HCT116 (cell line): Measurements from ENCODE around the gene ELFN2. TPM values are rescaled to one million over a fixed set of nuclear protein-coding genes. Genes with fewer than 3 reads are reported as not detected.

ENCODE experiments used
- ATAC-seq: fragments of 200-7000 bp; cut with Tn5 transposase; 2 replicates; pipeline ENCODE4 v1.9.1; 2020; ENCODE audit warnings: mild to moderate bottlenecking, moderate library complexity
- BruUV-seq: library from RNA; stranded (reverse); fragments of 400-500 nt; replicated peaks from 2 replicates; lab custom pipeline; 2021; lab: Mats Ljungman, UMichigan
- CTCF ChIA-PET: fragments of 300-600 bp; sonication (Branson Sonifier 250); formaldehyde crosslinking; loops from one replicate; lab custom pipeline; 2021; ENCODE audit warnings: antibody characterized with exemption; lab: Charles Lee
- POLR2A ChIA-PET: fragments of 300-600, 350-600 bp; sonication (Branson Sonifier 250); formaldehyde crosslinking; loops from one replicate; lab custom pipeline; 2021; ENCODE audit warnings: antibody characterized with exemption; lab: Charles Lee
- RAD21 ChIA-PET, 2 experiments: fragments of 300-600 bp; sonication (Branson Sonifier 250); formaldehyde crosslinking; loops; one replicate each; lab custom pipeline; 2023; ENCODE audit warnings: low total read pairs in 2 of 2; ENCODE audit not compliant: uncharacterized antibody in 2 of 2, unreplicated experiment in 2 of 2, low non-redundant PET in 1 of 2; lab: Charles Lee
- DNase-seq: peaks from one replicate; pipeline ENCODE4 v3.0.0-alpha.2; 2010; ENCODE audit warnings: low read depth, low spot score
- H2AFZ ChIP-seq: fragments of 200-600 bp; shearing (Covaris generic), sonication (generic); 2 replicates; pipeline ENCODE4 v1.6.1; 2017; ENCODE audit warnings: low read depth, mixed run types, mixed read lengths, antibody characterized with exemption, low read length; ENCODE audit not compliant: poor library complexity, severe bottlenecking
- H3K27ac ChIP-seq: 2 replicates; pipeline ENCODE4 v1.5.1; 2012; ENCODE audit warnings: low read depth, low read length
- H3K27me3 ChIP-seq: fragments of 200-600 bp; sonication (generic); 2 replicates; pipeline ENCODE4 v1.6.1; 2016; ENCODE audit warnings: mixed run types, low read length, mixed read lengths; ENCODE audit not compliant: insufficient read depth
- H3K36me3 ChIP-seq, 2 experiments: fragments of 200-500 bp in 1 of 2; fragments of 200-600 bp in 1 of 2; sonication (Bioruptor generic) in 1 of 2; sonication (generic) in 1 of 2; 2 replicates each; pipeline versions ENCODE4 v1.5.1 to v1.6.1; 2014 to 2016; ENCODE audit warnings: low read length in 2 of 2, inconsistent platforms in 1 of 2, mixed read lengths in 1 of 2, mixed run types in 1 of 2; ENCODE audit not compliant: insufficient read depth in 2 of 2, control insufficient read depth in 1 of 2
- H3K4me1 ChIP-seq, 2 experiments: fragments of 200-600 bp in 1 of 2; sonication (generic) in 1 of 2; 2 replicates each; pipeline versions ENCODE4 v1.5.1 to v1.6.1; 2012 to 2017; ENCODE audit warnings: low read length in 2 of 2, inconsistent platforms in 1 of 2, mild to moderate bottlenecking in 1 of 2, mixed read lengths in 1 of 2, mixed run types in 1 of 2, moderate library complexity in 1 of 2; ENCODE audit not compliant: insufficient read depth in 2 of 2, control insufficient read depth in 1 of 2
- H3K4me2 ChIP-seq: fragments of 200-600 bp; sonication (generic); 2 replicates; pipeline ENCODE4 v1.6.1; 2017; ENCODE audit warnings: mixed run types, low read length, mixed read lengths
- H3K4me3 ChIP-seq, 2 experiments: fragments of 200-600 bp in 1 of 2; sonication (generic) in 1 of 2; replicated peaks in 1 of 2; 2 replicates each; pipeline ENCODE4 v1.5.1; 2011 to 2016; ENCODE audit warnings: low read length in 2 of 2, control low read depth in 1 of 2, low read depth in 1 of 2, mild to moderate bottlenecking in 1 of 2, mixed read lengths in 1 of 2, mixed run types in 1 of 2
- H3K79me2 ChIP-seq: fragments of 200-600 bp; sonication (generic); 2 replicates; pipeline ENCODE4 v1.6.1; 2017; ENCODE audit warnings: mild to moderate bottlenecking, mixed run types, low read length, moderate library complexity, mixed read lengths; ENCODE audit not compliant: insufficient read depth
- H3K9ac ChIP-seq: fragments of 200-600 bp; sonication (generic); 2 replicates; pipeline ENCODE4 v1.6.1; 2016; ENCODE audit warnings: low read length, mixed read lengths
- H3K9me2 ChIP-seq: fragments of 200-600 bp; sonication (generic), shearing (Covaris generic); 2 replicates; pipeline ENCODE4 v1.6.1; 2017; ENCODE audit warnings: mixed run types, mild to moderate bottlenecking, moderate library complexity; ENCODE audit not compliant: insufficient read depth
- H3K9me3 ChIP-seq, 2 experiments: fragments of 200-500 bp in 1 of 2; fragments of 200-600 bp in 1 of 2; sonication (Bioruptor generic) in 1 of 2; sonication (generic) in 1 of 2; 2 replicates each; pipeline ENCODE4 v1.6.1; 2014 to 2017; ENCODE audit warnings: low read length in 2 of 2, mixed read lengths in 2 of 2, inconsistent platforms in 1 of 2, low read depth in 1 of 2, mild to moderate bottlenecking in 1 of 2, mixed run types in 1 of 2, moderate library complexity in 1 of 2; ENCODE audit not compliant: control insufficient read depth in 1 of 2, insufficient read depth in 1 of 2
- H4K20me1 ChIP-seq: fragments of 200-600 bp; sonication (generic), shearing (Covaris generic); 2 replicates; pipeline ENCODE4 v1.6.1; 2017; ENCODE audit warnings: mixed run types, mild to moderate bottlenecking, moderate library complexity; ENCODE audit not compliant: insufficient read depth
- EGR1 ChIP-seq: IDR thresholded peaks from 2 replicates; pipeline ENCODE4 v1.6.1; 2012; ENCODE audit warnings: low read depth
- EZH2 ChIP-seq: fragments of 200-600 bp; sonication (generic); IDR thresholded peaks from 2 replicates; pipeline ENCODE4 v1.6.1; 2017; ENCODE audit warnings: antibody characterized with exemption, mixed run types
- EZH2phosphoT487 ChIP-seq: fragments of 200-600 bp; IDR thresholded peaks from 2 replicates; pipeline ENCODE4 v1.6.1; 2018; ENCODE audit warnings: antibody characterized with exemption, borderline replicate concordance
- JUND ChIP-seq: IDR thresholded peaks from 2 replicates; pipeline ENCODE4 v1.6.1; 2012
- POLR2A ChIP-seq: IDR thresholded peaks from 2 replicates; pipeline ENCODE4 v1.7.0; 2011; ENCODE audit warnings: borderline replicate concordance; ENCODE audit not compliant: insufficient read depth, insufficient read length; ENCODE audit errors: extremely low read depth
- POLR2AphosphoS5 ChIP-seq: IDR thresholded peaks from 2 replicates; pipeline ENCODE4 v1.6.1; 2011; ENCODE audit warnings: mild to moderate bottlenecking, low read depth, low read length, moderate library complexity
- RAD21 ChIP-seq: IDR thresholded peaks from 2 replicates; pipeline ENCODE4 v1.6.1; 2012; ENCODE audit warnings: low read depth, mild to moderate bottlenecking
- SIN3A ChIP-seq: IDR thresholded peaks from 2 replicates; pipeline ENCODE4 v1.6.1; 2012; ENCODE audit warnings: low read depth
- SP1 ChIP-seq: IDR thresholded peaks from 2 replicates; pipeline ENCODE4 v1.6.1; 2012; ENCODE audit warnings: low read depth
- SRF ChIP-seq: IDR thresholded peaks from 2 replicates; pipeline ENCODE4 v1.6.1; 2012; ENCODE audit warnings: low read depth
- YY1 ChIP-seq: IDR thresholded peaks from 2 replicates; pipeline ENCODE4 v1.6.1; 2011; ENCODE audit warnings: low read length, low read depth, moderate library complexity, mild to moderate bottlenecking; ENCODE audit not compliant: insufficient replicate concordance; ENCODE audit errors: extremely low read depth
- ZFX ChIP-seq: fragments of 450-650 bp; IDR thresholded peaks from 2 replicates; pipeline ENCODE4 v1.6.1; 2017
- ZNF274 ChIP-seq: fragments of 200-500 bp; sonication (Bioruptor generic); IDR thresholded peaks from 2 replicates; pipeline ENCODE4 v1.6.1; 2014; ENCODE audit warnings: mild to moderate bottlenecking, low read depth, low read length, inconsistent platforms
- intact Hi-C: fragments of 100-400 bp; cut with micrococcal nuclease; formaldehyde crosslinking; loops from 2 replicates; pipeline ENCODE4 v1.10.0; 2022
- total RNA-seq: library from RNA; stranded (reverse); gene quantifications from one replicate; pipeline ENCODE4 v1.2.1, GENCODE V29; 2021; ENCODE audit not compliant: unreplicated experiment
- TF ChIP-seq, protein P1 (sequence below): IDR thresholded peaks from 2 replicates; pipeline ENCODE4 v1.6.1; 2012
- TF ChIP-seq, protein P2 (sequence below), 3 experiments: fragments of 200-600 bp in 1 of 3; sonication (generic) in 1 of 3; IDR thresholded peaks in 2 of 3; conservative IDR thresholded peaks in 1 of 3; 2 replicates each; pipeline ENCODE4 v1.5.1; 2012 to 2017; ENCODE audit warnings: low read depth in 2 of 3, low read length in 2 of 3, antibody characterized with exemption in 1 of 3, borderline replicate concordance in 1 of 3, control low read depth in 1 of 3, mild to moderate bottlenecking in 1 of 3, mixed read lengths in 1 of 3, mixed run types in 1 of 3, moderate library complexity in 1 of 3; ENCODE audit not compliant: insufficient read depth in 1 of 3
- TF ChIP-seq, protein P3 (sequence below): IDR thresholded peaks from 2 replicates; pipeline ENCODE4 v1.6.1; 2012
- TF ChIP-seq, protein P4 (sequence below): IDR thresholded peaks from 2 replicates; pipeline ENCODE4 v1.6.1; 2012; ENCODE audit warnings: low read depth

Gene ELFN2
- total RNA-seq, 1 experiment from 2014 or later = 45.4 TPM

DNA sequence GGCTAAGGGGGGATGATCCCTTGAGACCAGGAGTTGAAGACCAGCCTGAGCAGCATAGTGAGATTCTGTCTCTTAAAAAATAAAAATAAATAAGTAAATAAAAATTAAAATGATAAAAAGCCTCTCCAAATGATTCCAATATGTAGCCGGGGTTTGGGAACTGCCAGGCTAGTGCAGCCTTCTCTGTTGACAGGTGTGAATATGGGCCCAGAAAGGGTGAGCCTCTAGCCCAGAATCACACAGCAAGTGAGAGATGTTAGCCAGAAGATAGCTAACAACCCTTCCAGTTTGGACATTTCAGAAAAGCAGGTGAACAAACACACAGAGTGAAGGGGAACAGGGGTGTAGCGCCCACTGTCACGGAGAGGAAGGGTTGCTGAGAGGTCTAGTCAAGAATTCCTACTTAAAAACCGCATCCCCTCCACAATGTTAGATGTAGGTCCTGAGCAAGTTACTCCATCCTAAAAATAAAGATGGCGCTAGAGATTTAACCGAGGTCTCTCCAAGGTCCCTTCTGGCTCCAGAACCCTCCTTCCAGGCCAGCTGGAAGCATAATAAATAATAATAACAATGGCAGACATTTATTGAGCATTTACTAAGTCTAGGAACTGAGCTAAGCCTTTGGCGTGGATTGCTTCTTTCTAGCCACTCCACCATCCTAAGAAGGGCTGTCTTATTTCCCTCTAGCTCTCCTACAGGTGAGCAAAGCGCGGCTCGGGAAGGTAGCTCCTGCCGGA lies 93.4 kb downstream of the ELFN2 start:
- DNase-seq (no peak), ATAC-seq (no peak)
- CTCF ChIA-PET = interaction anchor here (1.0 kb wide), 1 partner anchor 108 kb away, joined by 3 read pairs; no protein-coding TSS in a partner anchor
- no peak overlapping the region for H2AFZ ChIP-seq
- H3K4me3 ChIP-seq = no peak overlapping the region
- no peaks in the 10 kb centered on the region for H3K36me3 ChIP-seq
- POLR2A ChIA-PET = no interaction called here
- H3K4me1 ChIP-seq = peaks cover 79 to 96% of the 10 kb centered on the region in 2 experiments
- H3K4me2 ChIP-seq = no peak overlapping the region
- intact Hi-C loops = no loop called here
- TF ChIP-seq, protein P1, sequence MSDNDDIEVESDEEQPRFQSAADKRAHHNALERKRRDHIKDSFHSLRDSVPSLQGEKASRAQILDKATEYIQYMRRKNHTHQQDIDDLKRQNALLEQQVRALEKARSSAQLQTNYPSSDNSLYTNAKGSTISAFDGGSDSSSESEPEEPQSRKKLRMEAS = no peak
- no peak for TF ChIP-seq POLR2A
- no peak for TF ChIP-seq SIN3A
- TF ChIP-seq, protein P2, sequence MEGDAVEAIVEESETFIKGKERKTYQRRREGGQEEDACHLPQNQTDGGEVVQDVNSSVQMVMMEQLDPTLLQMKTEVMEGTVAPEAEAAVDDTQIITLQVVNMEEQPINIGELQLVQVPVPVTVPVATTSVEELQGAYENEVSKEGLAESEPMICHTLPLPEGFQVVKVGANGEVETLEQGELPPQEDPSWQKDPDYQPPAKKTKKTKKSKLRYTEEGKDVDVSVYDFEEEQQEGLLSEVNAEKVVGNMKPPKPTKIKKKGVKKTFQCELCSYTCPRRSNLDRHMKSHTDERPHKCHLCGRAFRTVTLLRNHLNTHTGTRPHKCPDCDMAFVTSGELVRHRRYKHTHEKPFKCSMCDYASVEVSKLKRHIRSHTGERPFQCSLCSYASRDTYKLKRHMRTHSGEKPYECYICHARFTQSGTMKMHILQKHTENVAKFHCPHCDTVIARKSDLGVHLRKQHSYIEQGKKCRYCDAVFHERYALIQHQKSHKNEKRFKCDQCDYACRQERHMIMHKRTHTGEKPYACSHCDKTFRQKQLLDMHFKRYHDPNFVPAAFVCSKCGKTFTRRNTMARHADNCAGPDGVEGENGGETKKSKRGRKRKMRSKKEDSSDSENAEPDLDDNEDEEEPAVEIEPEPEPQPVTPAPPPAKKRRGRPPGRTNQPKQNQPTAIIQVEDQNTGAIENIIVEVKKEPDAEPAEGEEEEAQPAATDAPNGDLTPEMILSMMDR (IDR thresholded peaks at IDR 0.05 in 2 of 3, conservative IDR thresholded peaks at IDR 0.05 in 1 of 3; ENCODE audit: borderline replicate concordance in 1 of 3, insufficient read depth in 1 of 3, low read depth in 2 of 3, low read length in 2 of 3) = no peak
- TF ChIP-seq ZNF274 = no peak
- no peak for TF ChIP-seq EZH2
- TF ChIP-seq SP1 = no peak
- TF ChIP-seq RAD21 = no peak
- no peak for TF ChIP-seq JUND
- TF ChIP-seq YY1 = no peak
- TF ChIP-seq, protein P3, sequence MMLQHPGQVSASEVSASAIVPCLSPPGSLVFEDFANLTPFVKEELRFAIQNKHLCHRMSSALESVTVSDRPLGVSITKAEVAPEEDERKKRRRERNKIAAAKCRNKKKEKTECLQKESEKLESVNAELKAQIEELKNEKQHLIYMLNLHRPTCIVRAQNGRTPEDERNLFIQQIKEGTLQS = no peak
- no peak for TF ChIP-seq ZFX
- no peak for TF ChIP-seq EGR1
- no peak for TF ChIP-seq EZH2phosphoT487
- TF ChIP-seq, protein P4, sequence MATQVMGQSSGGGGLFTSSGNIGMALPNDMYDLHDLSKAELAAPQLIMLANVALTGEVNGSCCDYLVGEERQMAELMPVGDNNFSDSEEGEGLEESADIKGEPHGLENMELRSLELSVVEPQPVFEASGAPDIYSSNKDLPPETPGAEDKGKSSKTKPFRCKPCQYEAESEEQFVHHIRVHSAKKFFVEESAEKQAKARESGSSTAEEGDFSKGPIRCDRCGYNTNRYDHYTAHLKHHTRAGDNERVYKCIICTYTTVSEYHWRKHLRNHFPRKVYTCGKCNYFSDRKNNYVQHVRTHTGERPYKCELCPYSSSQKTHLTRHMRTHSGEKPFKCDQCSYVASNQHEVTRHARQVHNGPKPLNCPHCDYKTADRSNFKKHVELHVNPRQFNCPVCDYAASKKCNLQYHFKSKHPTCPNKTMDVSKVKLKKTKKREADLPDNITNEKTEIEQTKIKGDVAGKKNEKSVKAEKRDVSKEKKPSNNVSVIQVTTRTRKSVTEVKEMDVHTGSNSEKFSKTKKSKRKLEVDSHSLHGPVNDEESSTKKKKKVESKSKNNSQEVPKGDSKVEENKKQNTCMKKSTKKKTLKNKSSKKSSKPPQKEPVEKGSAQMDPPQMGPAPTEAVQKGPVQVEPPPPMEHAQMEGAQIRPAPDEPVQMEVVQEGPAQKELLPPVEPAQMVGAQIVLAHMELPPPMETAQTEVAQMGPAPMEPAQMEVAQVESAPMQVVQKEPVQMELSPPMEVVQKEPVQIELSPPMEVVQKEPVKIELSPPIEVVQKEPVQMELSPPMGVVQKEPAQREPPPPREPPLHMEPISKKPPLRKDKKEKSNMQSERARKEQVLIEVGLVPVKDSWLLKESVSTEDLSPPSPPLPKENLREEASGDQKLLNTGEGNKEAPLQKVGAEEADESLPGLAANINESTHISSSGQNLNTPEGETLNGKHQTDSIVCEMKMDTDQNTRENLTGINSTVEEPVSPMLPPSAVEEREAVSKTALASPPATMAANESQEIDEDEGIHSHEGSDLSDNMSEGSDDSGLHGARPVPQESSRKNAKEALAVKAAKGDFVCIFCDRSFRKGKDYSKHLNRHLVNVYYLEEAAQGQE = no peak
- no peak for TF ChIP-seq SRF
- no peak for TF ChIP-seq POLR2AphosphoS5
- RAD21 ChIA-PET = interaction anchor here in 1 of 2 experiments (0.7 kb wide), 1 partner anchor 17 kb away, joined by 3 read pairs; no protein-coding TSS in a partner anchor
- no peaks in the 10 kb centered on the region for H3K27me3 ChIP-seq
- no peaks in the 10 kb centered on the region for H3K9me2 ChIP-seq
- no peaks in the 10 kb centered on the region for H3K79me2 ChIP-seq
- H3K9me3 ChIP-seq = no peaks in the 10 kb centered on the region
- no TSS peak for BruUV-seq
- 0 out of 2 replicates have a peak overlapping the region, but pooled peaks have one; percentile 100 for H3K27ac ChIP-seq
- H4K20me1 ChIP-seq = no peaks in the 10 kb centered on the region
- no peak overlapping the region for H3K9ac ChIP-seq
